ENCODE results near the gene OR8B12. TPM values are rescaled to one million over a fixed set of nuclear protein-coding genes. Genes with fewer than 3 reads are reported as not detected.

Gene OR8B12
- total and polyA plus RNA-seq, 2 donors = not detected

DNA sequence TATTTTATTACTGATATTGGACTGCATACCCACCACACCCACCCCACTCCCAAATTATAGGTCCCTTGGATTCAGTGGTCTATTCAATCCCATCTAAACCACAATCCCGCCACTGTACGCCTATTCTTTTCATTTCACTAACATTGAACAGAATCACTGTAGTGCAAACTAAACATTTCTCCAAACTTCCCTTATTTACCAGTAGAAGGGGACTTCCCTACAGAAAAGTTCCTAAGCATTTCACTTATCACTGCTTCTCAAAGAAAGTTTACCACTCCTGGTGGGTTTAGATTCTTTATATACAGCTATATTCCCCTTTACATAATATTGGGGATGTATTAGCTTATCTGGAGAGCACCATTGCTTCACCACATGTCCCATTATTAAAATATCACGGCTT is 29.3 kb downstream of the OR8B12 start:
- peaks cover 0 to 5% of the 10 kb centered on the region in 2 donors for H3K9me3 ChIP-seq (ENCODE audit: control insufficient read depth in 2 of 2, insufficient read depth in 1 of 2, low read length in 1 of 2)
- 85% methylated on average over 3 of the region's 3 CpGs for WGBS
- no peak overlapping the region for H3K27ac ChIP-seq (ENCODE audit: low read depth in 1 of 2, low read length in 1 of 2)

GRCh38 chr11:124511745-124512144 is 31.7 kb downstream of the OR8B12 start:
- Histone ChIP-seq H3K9me3 (ENCODE audit: control insufficient read depth in 2 of 2, insufficient read depth in 1 of 2, low read length in 1 of 2) (peaks cover 0 to 5% of the 10 kb centered on the region in 2 donors), H3K4me1 (ENCODE audit: control insufficient read depth in 2 of 2, insufficient read depth in 2 of 2, low read length in 2 of 2) (no peaks in the 10 kb centered on the region), H3K27me3 (ENCODE audit: control insufficient read depth in 2 of 2, insufficient read depth in 1 of 2, low read length in 1 of 2) (no peaks in the 10 kb centered on the region), H3K4me3 (ENCODE audit: low read length in 2 of 2) (no peak overlapping the region), H3K36me3 (ENCODE audit: control insufficient read depth in 2 of 2, insufficient read depth in 2 of 2, low read length in 1 of 2) (no peaks in the 10 kb centered on the region), H3K27ac (ENCODE audit: low read depth in 1 of 2, low read length in 1 of 2) (no peak overlapping the region)
- DNase-seq (ENCODE audit: low read depth in 6 of 9, low spot score in 9 of 9) = no peak

More for the DNA sequence above, 29.3 kb downstream of the OR8B12 start:
- DNase-seq (ENCODE audit: low read depth in 6 of 9, low spot score in 9 of 9) = no peak
- Histone ChIP-seq H3K4me1 (ENCODE audit: control insufficient read depth in 2 of 2, insufficient read depth in 2 of 2, low read length in 2 of 2) (no peaks in the 10 kb centered on the region), H3K36me3 (ENCODE audit: control insufficient read depth in 2 of 2, insufficient read depth in 2 of 2, low read length in 1 of 2) (no peaks in the 10 kb centered on the region), H3K27me3 (ENCODE audit: control insufficient read depth in 2 of 2, insufficient read depth in 1 of 2, low read length in 1 of 2) (no peaks in the 10 kb centered on the region), H3K4me3 (ENCODE audit: low read length in 2 of 2) (no peak overlapping the region)

- Histone ChIP-seq H3K36me3 (ENCODE audit: control insufficient read depth in 2 of 2, insufficient read depth in 2 of 2, low read length in 1 of 2) (no peaks in the 10 kb centered on the region), H3K9me3 (ENCODE audit: control insufficient read depth in 2 of 2, insufficient read depth in 1 of 2, low read length in 1 of 2) (peaks cover 0 to 5% of the 10 kb centered on the region in 2 donors), H3K27ac (ENCODE audit: low read depth in 1 of 2, low read length in 1 of 2) (no peak overlapping the region), H3K4me1 (ENCODE audit: control insufficient read depth in 2 of 2, insufficient read depth in 2 of 2, low read length in 2 of 2) (no peaks in the 10 kb centered on the region), H3K27me3 (ENCODE audit: control insufficient read depth in 2 of 2, insufficient read depth in 1 of 2, low read length in 1 of 2) (no peaks in the 10 kb centered on the region), H3K4me3 (ENCODE audit: low read length in 2 of 2) (no peak overlapping the region)
- WGBS = 94% methylated on average over 4 of the region's 4 CpGs
- DNase-seq (ENCODE audit: low read depth in 6 of 9, low spot score in 9 of 9) = no peak
Measured at GRCh38 chr11:124510279-124510678, 33.2 kb downstream of the OR8B12 start.

GRCh38 chr11:124499711-124500110 is 43.7 kb downstream of the OR8B12 start:
- H3K4me3 ChIP-seq (ENCODE audit: low read length in 2 of 2) = no peak overlapping the region
- H3K4me1 ChIP-seq (ENCODE audit: control insufficient read depth in 2 of 2, insufficient read depth in 2 of 2, low read length in 2 of 2) = no peaks in the 10 kb centered on the region
- H3K27ac ChIP-seq (ENCODE audit: low read depth in 1 of 2, low read length in 1 of 2) = no peak overlapping the region
- no peaks in the 10 kb centered on the region for H3K27me3 ChIP-seq (ENCODE audit: control insufficient read depth in 2 of 2, insufficient read depth in 1 of 2, low read length in 1 of 2)
- H3K9me3 ChIP-seq (ENCODE audit: control insufficient read depth in 2 of 2, insufficient read depth in 1 of 2, low read length in 1 of 2) = no peaks in the 10 kb centered on the region
- WGBS = 94% methylated on average over 8 of the region's 8 CpGs
- DNase-seq (ENCODE audit: low read depth in 6 of 9, low spot score in 9 of 9) = no peak
- H3K36me3 ChIP-seq (ENCODE audit: control insufficient read depth in 2 of 2, insufficient read depth in 2 of 2, low read length in 1 of 2) = no peaks in the 10 kb centered on the region

GRCh38 chr11:124493016-124493655 is 50.3 kb downstream of the OR8B12 start:
- Histone ChIP-seq H3K27ac (ENCODE audit: low read depth in 1 of 2, low read length in 1 of 2) (no peak overlapping the region), H3K4me1 (ENCODE audit: control insufficient read depth in 2 of 2, insufficient read depth in 2 of 2, low read length in 2 of 2) (no peaks in the 10 kb centered on the region), H3K4me3 (ENCODE audit: low read length in 2 of 2) (no peak overlapping the region), H3K27me3 (ENCODE audit: control insufficient read depth in 2 of 2, insufficient read depth in 1 of 2, low read length in 1 of 2) (no peaks in the 10 kb centered on the region), H3K9me3 (ENCODE audit: control insufficient read depth in 2 of 2, insufficient read depth in 1 of 2, low read length in 1 of 2) (no peaks in the 10 kb centered on the region), H3K36me3 (ENCODE audit: control insufficient read depth in 2 of 2, insufficient read depth in 2 of 2, low read length in 1 of 2) (no peaks in the 10 kb centered on the region)
- DNase-seq (ENCODE audit: low read depth in 6 of 9, low spot score in 9 of 9) = no peak
- 98% methylated on average over 4 of the region's 4 CpGs for WGBS

Other genes with a start within 250 kb of the OR8B12 start
- gene OR8D1, start 229.7 kb downstream of the OR8B12 start, total RNA-seq = not detected
- not detected for gene OR8D1, start 229.7 kb downstream of the OR8B12 start, polyA plus RNA-seq
- not detected for gene OR8D2, start 223.5 kb downstream of the OR8B12 start, total RNA-seq
- not detected for gene OR8D2, start 223.5 kb downstream of the OR8B12 start, polyA plus RNA-seq
- not detected for gene OR8B2, start 159.2 kb downstream of the OR8B12 start, total RNA-seq
- 0.11 TPM for gene OR8B2, start 159.2 kb downstream of the OR8B12 start, polyA plus RNA-seq
- gene OR8B3, start 144.6 kb downstream of the OR8B12 start, total RNA-seq = not detected
- not detected for gene OR8B3, start 144.6 kb downstream of the OR8B12 start, polyA plus RNA-seq
- not detected for gene OR8B4, start 118.8 kb downstream of the OR8B12 start, total RNA-seq
- not detected for gene OR8B4, start 118.8 kb downstream of the OR8B12 start, polyA plus RNA-seq
- not detected for gene OR8B8, start 98.0 kb downstream of the OR8B12 start, total RNA-seq
- under 0.01 TPM for gene OR8B8, start 98.0 kb downstream of the OR8B12 start, polyA plus RNA-seq
- gene OR8A1, start 26.3 kb upstream of the OR8B12 start, total RNA-seq = not detected
- gene OR8A1, start 26.3 kb upstream of the OR8B12 start, polyA plus RNA-seq = under 0.01 TPM
- gene PANX3, start 67.8 kb upstream of the OR8B12 start, total RNA-seq = not detected
- 0.02 TPM for gene PANX3, start 67.8 kb upstream of the OR8B12 start, polyA plus RNA-seq
- 15.6 TPM for gene TBRG1, start 79.2 kb upstream of the OR8B12 start, total RNA-seq
- gene TBRG1, start 79.2 kb upstream of the OR8B12 start, polyA plus RNA-seq = 49.1 TPM
- 4.6 TPM for gene SIAE, start 130.1 kb upstream of the OR8B12 start, total RNA-seq
- 13.4 TPM for gene SIAE, start 130.1 kb upstream of the OR8B12 start, polyA plus RNA-seq
- 11.3 TPM for gene SPA17, start 130.2 kb upstream of the OR8B12 start, total RNA-seq
- 11.4 TPM for gene SPA17, start 130.2 kb upstream of the OR8B12 start, polyA plus RNA-seq
- gene NRGN, start 196.3 kb upstream of the OR8B12 start, total RNA-seq = 0.52 TPM
- 4.5 TPM for gene NRGN, start 196.3 kb upstream of the OR8B12 start, polyA plus RNA-seq
- 0.14 TPM for gene VSIG2, start 208.6 kb upstream of the OR8B12 start, total RNA-seq
- gene VSIG2, start 208.6 kb upstream of the OR8B12 start, polyA plus RNA-seq = 0.80 TPM
- 3.6 TPM for gene ESAM, start 218.6 kb upstream of the OR8B12 start, total RNA-seq
- gene ESAM, start 218.6 kb upstream of the OR8B12 start, polyA plus RNA-seq = 21.7 TPM

Measured in thymus (tissue), 11 donors.